ENCODE data around the gene STXBP5.

- TF ChIP-seq CTCF (optimal IDR thresholded peaks at IDR 0.05 in 1 of 3, IDR thresholded peaks at IDR 0.05 in 1 of 3, conservative IDR thresholded peaks at IDR 0.05 in 1 of 3; ENCODE audit: extremely low read depth in 1 of 3, insufficient read depth in 2 of 3, low read length in 3 of 3) (no peak), EZH2 (IDR thresholded peaks at IDR 0.05; ENCODE audit: low read length) (no peak)
Observed at GRCh38 chr6:147205690-147206600, 1.7 kb downstream of the STXBP5 start.
